H9 (cell line): ENCODE data around the gene GRID2. TPM values are rescaled to one million over a fixed set of nuclear protein-coding genes. Genes with fewer than 3 reads are reported as not detected.

ENCODE experiments used
- DNase-seq: peaks from one replicate; pipeline ENCODE4 v3.0.0-alpha.2; 2017
- H2AFZ ChIP-seq: one replicate; pipeline ENCODE4 v1.6.1; 2013; ENCODE audit warnings: mild to moderate bottlenecking, low read length, control low read depth, moderate library complexity
- H2AK5ac ChIP-seq: 2 replicates; pipeline ENCODE4 v1.6.1; 2013; ENCODE audit warnings: low read length, control low read depth, mixed read lengths; ENCODE audit not compliant: insufficient read length
- H2BK120ac ChIP-seq: one replicate; pipeline ENCODE4 v1.6.1; 2013; ENCODE audit warnings: low read depth, mild to moderate bottlenecking, low read length, control low read depth, inconsistent platforms; ENCODE audit not compliant: poor library complexity, severe bottlenecking
- H2BK12ac ChIP-seq: 2 replicates; pipeline ENCODE4 v1.6.1; 2013; ENCODE audit warnings: low read length, control low read depth, mixed read lengths, low read depth; ENCODE audit not compliant: insufficient read length
- H2BK15ac ChIP-seq: 2 replicates; pipeline ENCODE4 v1.6.1; 2013; ENCODE audit warnings: low read depth, low read length, control low read depth
- H2BK20ac ChIP-seq: one replicate; pipeline ENCODE4 v1.6.1; 2013; ENCODE audit warnings: low read depth, mild to moderate bottlenecking, low read length, control low read depth, inconsistent platforms; ENCODE audit not compliant: poor library complexity, severe bottlenecking
- H2BK5ac ChIP-seq: 2 replicates; pipeline ENCODE4 v1.6.1; 2013; ENCODE audit warnings: low read length, control low read depth, mixed read lengths; ENCODE audit not compliant: insufficient read length
- H3K14ac ChIP-seq: 2 replicates; pipeline ENCODE4 v1.6.1; 2013; ENCODE audit warnings: low read length, control low read depth; ENCODE audit not compliant: insufficient read depth
- H3K18ac ChIP-seq: 2 replicates; pipeline ENCODE4 v1.6.1; 2013; ENCODE audit warnings: low read depth, mild to moderate bottlenecking, mixed read lengths, low read length, control low read depth; ENCODE audit not compliant: insufficient read length
- H3K23ac ChIP-seq: 2 replicates; pipeline ENCODE4 v1.6.1; 2013; ENCODE audit warnings: low read length, control low read depth, mixed read lengths, low read depth; ENCODE audit not compliant: insufficient read length
- H3K23me2 ChIP-seq: 2 replicates; pipeline ENCODE4 v1.6.1; 2013; ENCODE audit warnings: low read depth, mild to moderate bottlenecking, mixed read lengths, low read length, control low read depth; ENCODE audit not compliant: insufficient read length, poor library complexity, severe bottlenecking
- H3K27ac ChIP-seq: 2 replicates; pipeline ENCODE4 v1.5.1; 2013; ENCODE audit warnings: low read length, control low read depth, mixed read lengths, low read depth; ENCODE audit not compliant: insufficient read length
- H3K27me3 ChIP-seq: 2 replicates; pipeline ENCODE4 v1.6.1; 2013; ENCODE audit warnings: low read length, control low read depth, inconsistent platforms; ENCODE audit not compliant: insufficient read depth
- H3K4ac ChIP-seq: 2 replicates; pipeline ENCODE4 v1.6.1; 2013; ENCODE audit warnings: low read depth, mild to moderate bottlenecking, control low read depth, inconsistent platforms, low read length, moderate library complexity
- H3K4me1 ChIP-seq: 2 replicates; pipeline ENCODE4 v1.6.1; 2013; ENCODE audit warnings: low read length, control low read depth, inconsistent platforms; ENCODE audit not compliant: insufficient read depth
- H3K4me2 ChIP-seq: 2 replicates; pipeline ENCODE4 v1.6.1; 2013; ENCODE audit warnings: low read length, control low read depth, mixed read lengths; ENCODE audit not compliant: insufficient read length, insufficient read depth
- H3K56ac ChIP-seq: 2 replicates; pipeline ENCODE4 v1.6.1; 2013; ENCODE audit warnings: low read depth, mild to moderate bottlenecking, mixed read lengths, low read length, control low read depth; ENCODE audit not compliant: insufficient read length
- H3K79me1 ChIP-seq: 2 replicates; pipeline ENCODE4 v1.6.1; 2013; ENCODE audit warnings: low read depth, mild to moderate bottlenecking, moderate library complexity, low read length, control low read depth, inconsistent platforms; ENCODE audit not compliant: insufficient read depth, poor library complexity, severe bottlenecking
- H3K79me2 ChIP-seq: 2 replicates; pipeline ENCODE4 v1.6.1; 2013; ENCODE audit warnings: low read length, control low read depth, inconsistent platforms; ENCODE audit not compliant: insufficient read depth
- H3K9ac ChIP-seq: 2 replicates; pipeline ENCODE4 v1.6.1; 2013; ENCODE audit warnings: low read length, control low read depth, mixed read lengths; ENCODE audit not compliant: insufficient read length; ENCODE audit errors: extremely low read depth
- H3K9me3 ChIP-seq: one replicate; pipeline ENCODE4 v1.6.1; 2013; ENCODE audit warnings: low read depth, low read length, inconsistent platforms; ENCODE audit not compliant: control insufficient read depth
- H3T11ph ChIP-seq: one replicate; pipeline ENCODE4 v1.6.1; 2013; ENCODE audit warnings: mild to moderate bottlenecking, low read length, control low read depth, inconsistent platforms
- H4K20me1 ChIP-seq: one replicate; pipeline ENCODE4 v1.6.1; 2013; ENCODE audit not compliant: control insufficient read depth, insufficient read length, insufficient read depth
- H4K5ac ChIP-seq: 2 replicates; pipeline ENCODE4 v1.6.1; 2013; ENCODE audit warnings: low read depth, mild to moderate bottlenecking, mixed read lengths, low read length, control low read depth; ENCODE audit not compliant: insufficient read length
- H4K8ac ChIP-seq: replicated peaks from 2 replicates; pipeline ENCODE4 v1.6.1; 2013; ENCODE audit warnings: low read length, control low read depth, mixed read lengths, low read depth; ENCODE audit not compliant: insufficient read length
- H4K91ac ChIP-seq: 2 replicates; pipeline ENCODE4 v1.6.1; 2013; ENCODE audit warnings: low read depth, mild to moderate bottlenecking, moderate library complexity, mixed read lengths, low read length, control low read depth; ENCODE audit not compliant: insufficient read length
- H3K27ac Mint-ChIP-seq, 3 experiments: 2 replicates in 2 of 3; 3 replicates in 1 of 3; pipeline ENCODE4 v1.8.0; 2020 to 2021; ENCODE audit warnings: mixed read lengths in 3 of 3, mild to moderate bottlenecking in 1 of 3, moderate library complexity in 1 of 3
- H3K27me3 Mint-ChIP-seq: 2 replicates; pipeline ENCODE4 v1.8.0; 2021; ENCODE audit warnings: low read depth, mild to moderate bottlenecking, moderate library complexity, mixed read lengths
- H3K36me3 Mint-ChIP-seq, 3 experiments: 2 replicates in 2 of 3; 3 replicates in 1 of 3; pipeline ENCODE4 v1.8.0; 2020 to 2021; ENCODE audit warnings: low read depth in 3 of 3, mixed read lengths in 3 of 3; ENCODE audit not compliant: insufficient read depth in 1 of 3
- H3K4me1 Mint-ChIP-seq, 2 experiments: 2 replicates each; pipeline ENCODE4 v1.8.0; 2020; ENCODE audit warnings: mixed read lengths in 2 of 2
- H3K4me3 Mint-ChIP-seq, 2 experiments: 2 replicates in 1 of 2; 3 replicates in 1 of 2; pipeline ENCODE4 v1.8.0; 2020 to 2021; ENCODE audit warnings: mild to moderate bottlenecking in 2 of 2, mixed read lengths in 2 of 2, moderate library complexity in 1 of 2
- H3K9me3 Mint-ChIP-seq, 2 experiments: 2 replicates in 1 of 2; 3 replicates in 1 of 2; pipeline ENCODE4 v1.8.0; 2020; ENCODE audit warnings: mild to moderate bottlenecking in 2 of 2, mixed read lengths in 2 of 2, moderate library complexity in 1 of 2
- total RNA-seq: library from RNA; stranded (reverse); gene quantifications from 2 replicates; pipeline ENCODE4 v1.2.1, GENCODE V29; 2021
- TF ChIP-seq, protein P1 (sequence below): fragments of 200-600 bp; sonication (generic); conservative IDR thresholded peaks from 3 replicates; pipeline ENCODE4 v1.8.0; 2021; ENCODE audit warnings: antibody characterized with exemption, mild to moderate bottlenecking

The GRID2 gene
- total RNA-seq, 1 experiment from 2014 or later, result 21.8 TPM

DNA sequence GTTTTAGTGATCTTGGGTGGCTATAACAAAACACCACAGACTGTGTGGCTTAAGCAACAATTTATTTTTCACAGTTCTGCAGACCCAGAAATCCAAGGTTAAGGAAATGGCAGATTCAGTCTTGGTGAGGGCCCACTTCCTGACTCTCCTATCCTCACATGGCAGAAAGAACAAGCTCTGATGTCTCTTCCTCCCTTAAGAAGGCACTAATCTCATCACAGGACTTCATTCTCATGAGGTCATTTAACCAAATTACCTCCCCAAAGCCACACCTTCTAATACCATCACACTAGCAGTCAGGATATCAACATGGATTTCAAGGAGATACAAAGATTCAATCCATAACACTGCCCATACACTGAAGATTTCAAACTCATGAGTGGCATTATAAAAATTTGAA lies 350.3 kb downstream of the GRID2 start:
- peaks cover 0 to 2% of the 10 kb centered on the region in 2 experiments; a peak in 2 of 4 replicates for H3K4me1 Mint-ChIP-seq
- Histone ChIP-seq H4K20me1 (no peaks in the 10 kb centered on the region), H2BK5ac (no peak overlapping the region), H3K79me1 (no peaks in the 10 kb centered on the region), H4K5ac (no peak overlapping the region), H3K18ac (no peak overlapping the region), H3K14ac (no peak overlapping the region), H3T11ph (no peak overlapping the region), H2BK15ac (no peak overlapping the region), H2AK5ac (no peak overlapping the region), H3K4me1 (peaks cover 4% of the 10 kb centered on the region), H4K91ac (no peak overlapping the region), H3K27ac (no peak overlapping the region), H2BK20ac (no peak overlapping the region), H3K79me2 (peaks cover 2% of the 10 kb centered on the region; the same call in 1 of the 2 replicates), H3K27me3 (no peaks in the 10 kb centered on the region), H3K9ac (no peak overlapping the region), H4K8ac (no peak overlapping the region), H2AFZ (no peak overlapping the region), H3K56ac (no peak overlapping the region), H3K9me3 (no peaks in the 10 kb centered on the region), H3K4me2 (no peak overlapping the region), H3K4ac (no peak overlapping the region), H3K23me2 (no peaks in the 10 kb centered on the region), H2BK12ac (no peak overlapping the region), H2BK120ac (no peak overlapping the region), H3K23ac (no peak overlapping the region)
- no peak overlapping the region; a peak in 1 of 7 replicates for H3K27ac Mint-ChIP-seq
- no peaks in the 10 kb centered on the region for H3K9me3 Mint-ChIP-seq
- TF ChIP-seq, protein P1, sequence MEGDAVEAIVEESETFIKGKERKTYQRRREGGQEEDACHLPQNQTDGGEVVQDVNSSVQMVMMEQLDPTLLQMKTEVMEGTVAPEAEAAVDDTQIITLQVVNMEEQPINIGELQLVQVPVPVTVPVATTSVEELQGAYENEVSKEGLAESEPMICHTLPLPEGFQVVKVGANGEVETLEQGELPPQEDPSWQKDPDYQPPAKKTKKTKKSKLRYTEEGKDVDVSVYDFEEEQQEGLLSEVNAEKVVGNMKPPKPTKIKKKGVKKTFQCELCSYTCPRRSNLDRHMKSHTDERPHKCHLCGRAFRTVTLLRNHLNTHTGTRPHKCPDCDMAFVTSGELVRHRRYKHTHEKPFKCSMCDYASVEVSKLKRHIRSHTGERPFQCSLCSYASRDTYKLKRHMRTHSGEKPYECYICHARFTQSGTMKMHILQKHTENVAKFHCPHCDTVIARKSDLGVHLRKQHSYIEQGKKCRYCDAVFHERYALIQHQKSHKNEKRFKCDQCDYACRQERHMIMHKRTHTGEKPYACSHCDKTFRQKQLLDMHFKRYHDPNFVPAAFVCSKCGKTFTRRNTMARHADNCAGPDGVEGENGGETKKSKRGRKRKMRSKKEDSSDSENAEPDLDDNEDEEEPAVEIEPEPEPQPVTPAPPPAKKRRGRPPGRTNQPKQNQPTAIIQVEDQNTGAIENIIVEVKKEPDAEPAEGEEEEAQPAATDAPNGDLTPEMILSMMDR, result no peak
- no peak for DNase-seq
- H3K4me3 Mint-ChIP-seq, result no peak overlapping the region
- peaks cover 0 to 2% (median 0%) of the 10 kb centered on the region in 3 experiments; a peak in 3 of 7 replicates for H3K36me3 Mint-ChIP-seq
- H3K27me3 Mint-ChIP-seq, result no peaks in the 10 kb centered on the region
